Raji (cell line): ENCODE measurements around the gene UBL4A.

ENCODE experiments used
- POLR2A ChIP-seq: IDR thresholded peaks from 2 replicates; pipeline ENCODE4 v1.6.1; 2011; ENCODE audit warnings: low read depth, low read length, control low read depth; ENCODE audit not compliant: insufficient read depth

Gene UBL4A

DNA sequence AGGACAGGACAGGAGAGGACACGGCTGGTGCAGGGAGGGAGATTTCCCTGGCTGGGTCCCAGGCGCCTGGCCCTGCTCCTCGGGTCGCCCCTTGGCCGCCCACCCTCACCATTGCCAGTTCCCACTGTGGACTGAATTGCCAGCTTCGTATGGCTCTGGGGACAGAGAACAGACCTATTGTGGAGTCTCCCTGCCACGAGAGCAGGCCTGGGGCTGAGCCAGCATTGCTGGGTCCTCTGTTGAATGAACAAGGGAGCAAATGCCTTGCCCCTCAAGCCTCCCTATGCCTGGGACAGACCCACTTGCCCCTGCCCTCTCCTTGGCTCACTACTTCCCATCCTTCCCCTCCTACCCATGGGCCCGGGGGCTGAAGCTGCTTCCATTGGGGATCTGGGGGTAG is 24.0 kb downstream of the UBL4A start:
- TF ChIP-seq POLR2A = no peak

GRCh38 chrX:154460326-154460725 is 26.1 kb downstream of the UBL4A start:
- TF ChIP-seq POLR2A = no peak

- no peak for TF ChIP-seq POLR2A
These were observed 26.6 kb downstream of the UBL4A start for GRCh38 chrX:154459832-154460231.

DNA sequence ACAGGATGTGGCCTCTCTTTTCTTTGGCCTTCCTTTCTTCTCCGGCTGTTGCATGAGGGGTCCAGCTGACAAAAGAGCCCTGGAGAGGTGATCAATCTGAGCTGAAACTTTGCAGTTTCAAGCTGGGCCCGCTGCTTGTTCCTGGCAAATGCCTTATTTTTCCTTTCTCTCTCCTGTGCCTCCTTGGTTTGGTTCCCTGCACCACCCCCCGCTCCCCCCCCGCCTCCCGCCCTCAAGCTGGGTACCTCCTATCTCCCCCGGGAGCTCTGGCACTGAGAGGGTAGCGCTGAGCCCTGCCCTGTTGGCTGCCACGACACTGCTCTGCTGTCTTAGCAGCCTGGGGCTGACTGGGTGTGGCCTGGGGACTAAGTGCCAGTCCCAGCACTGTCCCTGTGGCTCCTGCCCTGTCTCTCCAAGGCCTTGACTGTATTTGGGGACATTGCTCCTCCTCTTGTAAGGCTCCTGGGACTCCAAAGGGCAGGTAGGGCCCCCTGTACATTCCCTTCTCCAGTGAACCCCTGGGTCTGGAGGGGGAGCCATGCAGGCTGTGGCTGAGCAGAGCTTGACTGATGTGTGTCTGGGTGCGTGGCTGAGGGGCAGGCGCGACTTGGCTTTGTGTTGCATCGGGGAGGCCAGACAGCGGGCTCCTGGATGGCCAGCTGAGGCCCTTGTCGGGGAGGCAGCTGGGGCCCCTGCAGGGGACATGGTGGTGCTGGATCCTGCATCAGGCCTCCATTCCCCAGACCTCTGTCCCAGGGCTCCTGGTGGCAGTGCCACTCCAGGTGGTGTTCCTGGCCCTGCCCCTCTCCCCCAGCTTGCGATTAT is 27.2 kb downstream of the UBL4A start:
- TF ChIP-seq POLR2A = no peak

GRCh38 chrX:154458116-154458953 is 28.1 kb downstream of the UBL4A start, which contains the start of gene PLXNA3:
TSS of gene PLXNA3 (plus strand) at chrX:154458281. CDS start at chrX:154460184, 1,903 bp downstream.
- TF ChIP-seq POLR2A = peak; percentile 40

GRCh38 chrX:154457491-154458115 is 28.8 kb downstream of the UBL4A start:
- no peak for TF ChIP-seq POLR2A

GRCh38 chrX:154452823-154453222 is 33.6 kb downstream of the UBL4A start:
- no peak for TF ChIP-seq POLR2A

GRCh38 chrX:154450312-154450711 is 36.1 kb downstream of the UBL4A start:
- TF ChIP-seq POLR2A = no peak

GRCh38 chrX:154449618-154450017 is 36.8 kb downstream of the UBL4A start:
- TF ChIP-seq POLR2A = no peak

- TF ChIP-seq POLR2A = no peak
These were observed 37.9 kb downstream of the UBL4A start for GRCh38 chrX:154448484-154448883.

- no peak for TF ChIP-seq POLR2A
These were observed 40.0 kb downstream of the UBL4A start for GRCh38 chrX:154446430-154446829.

- TF ChIP-seq POLR2A = no peak
These were observed 40.6 kb downstream of the UBL4A start for GRCh38 chrX:154445776-154446175.

DNA sequence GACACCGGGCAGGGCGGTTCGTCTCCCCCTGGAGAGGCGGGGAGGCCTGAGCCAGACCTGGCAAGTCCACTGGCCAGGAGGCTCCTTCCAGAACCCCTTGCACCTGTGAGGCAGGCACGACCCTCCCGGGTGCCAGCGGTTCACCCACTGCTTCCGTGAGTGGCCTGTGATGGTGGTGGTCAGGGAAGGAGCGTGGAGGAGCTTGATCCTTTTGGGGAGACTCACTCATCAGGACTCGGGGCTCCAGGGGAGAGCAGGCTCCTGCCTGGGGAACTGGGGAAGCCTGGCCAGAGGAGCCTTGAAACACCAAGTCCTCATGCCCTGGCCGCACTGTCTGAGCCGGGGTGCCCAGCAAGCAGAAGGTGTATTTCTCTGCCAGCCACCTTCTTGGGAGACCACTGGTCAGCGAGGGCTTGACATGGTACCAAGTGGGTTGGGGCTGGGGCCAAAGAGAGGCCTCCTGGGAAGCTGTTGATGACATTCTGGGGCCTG is 41.6 kb downstream of the UBL4A start:
- TF ChIP-seq POLR2A = no peak

GRCh38 chrX:154443992-154444754 is 42.2 kb downstream of the UBL4A start, which contains the start of gene FAM50A:
TSS of gene FAM50A (plus strand) at chrX:154444141. CDS start at chrX:154444236, 95 bp downstream.
- 0 out of 2 replicates have a peak, but pooled peaks have one; percentile 21 for TF ChIP-seq POLR2A
